GM12875 (cell line): ENCODE results near the gene NFIA.

Experiments
- H3K4me3 ChIP-seq: one replicate; pipeline ENCODE4 v1.5.1; 2011; ENCODE audit warnings: low read depth, low read length, control low read depth
- CTCF ChIP-seq: IDR thresholded peaks from 2 replicates; pipeline ENCODE4 v1.5.1; 2011; ENCODE audit warnings: low read depth, mild to moderate bottlenecking, control low read depth, inconsistent platforms, low read length, moderate library complexity, borderline replicate concordance; ENCODE audit not compliant: insufficient read depth

Gene NFIA

GRCh38 chr1:61245696-61246400, 163.5 kb downstream of the NFIA start:
- H3K4me3 ChIP-seq: no peak overlapping the region
- TF ChIP-seq CTCF: no peak

- no peak for TF ChIP-seq CTCF
- no peak overlapping the region for H3K4me3 ChIP-seq
These were observed 164.9 kb downstream of the NFIA start for GRCh38 chr1:61247051-61247825.

- no peak overlapping the region for H3K4me3 ChIP-seq
These were observed 165.8 kb downstream of the NFIA start for GRCh38 chr1:61247881-61248752.

GRCh38 chr1:61250933-61251332, 168.6 kb downstream of the NFIA start:
- no peak overlapping the region for H3K4me3 ChIP-seq
- TF ChIP-seq CTCF: no peak

More at GRCh38 chr1:61247881-61248752, 165.8 kb downstream of the NFIA start:
- TF ChIP-seq CTCF: no peak

GRCh38 chr1:61253059-61253735, 170.8 kb downstream of the NFIA start:
- H3K4me3 ChIP-seq: no peak overlapping the region
- TF ChIP-seq CTCF: no peak

- H3K4me3 ChIP-seq: no peak overlapping the region
- TF ChIP-seq CTCF: no peak
These were observed 171.7 kb downstream of the NFIA start for GRCh38 chr1:61253912-61254633.
